ENCODE data around the gene MED12L. TPM values are rescaled to one million over a fixed set of nuclear protein-coding genes. Genes with fewer than 3 reads are reported as not detected.

MED12L gene
- total RNA-seq, 1 donor from 2014 or later, result 0.43 TPM

- Histone ChIP-seq H3K36me3 (no peaks in the 10 kb centered on the region), H3K4me1 (no peaks in the 10 kb centered on the region), H3K4me3 (no peak overlapping the region), H3K9me3 (no peaks in the 10 kb centered on the region), H3K27ac (no peak overlapping the region), H3K27me3 (no peaks in the 10 kb centered on the region)
- TF ChIP-seq, protein P1, sequence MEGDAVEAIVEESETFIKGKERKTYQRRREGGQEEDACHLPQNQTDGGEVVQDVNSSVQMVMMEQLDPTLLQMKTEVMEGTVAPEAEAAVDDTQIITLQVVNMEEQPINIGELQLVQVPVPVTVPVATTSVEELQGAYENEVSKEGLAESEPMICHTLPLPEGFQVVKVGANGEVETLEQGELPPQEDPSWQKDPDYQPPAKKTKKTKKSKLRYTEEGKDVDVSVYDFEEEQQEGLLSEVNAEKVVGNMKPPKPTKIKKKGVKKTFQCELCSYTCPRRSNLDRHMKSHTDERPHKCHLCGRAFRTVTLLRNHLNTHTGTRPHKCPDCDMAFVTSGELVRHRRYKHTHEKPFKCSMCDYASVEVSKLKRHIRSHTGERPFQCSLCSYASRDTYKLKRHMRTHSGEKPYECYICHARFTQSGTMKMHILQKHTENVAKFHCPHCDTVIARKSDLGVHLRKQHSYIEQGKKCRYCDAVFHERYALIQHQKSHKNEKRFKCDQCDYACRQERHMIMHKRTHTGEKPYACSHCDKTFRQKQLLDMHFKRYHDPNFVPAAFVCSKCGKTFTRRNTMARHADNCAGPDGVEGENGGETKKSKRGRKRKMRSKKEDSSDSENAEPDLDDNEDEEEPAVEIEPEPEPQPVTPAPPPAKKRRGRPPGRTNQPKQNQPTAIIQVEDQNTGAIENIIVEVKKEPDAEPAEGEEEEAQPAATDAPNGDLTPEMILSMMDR (IDR thresholded peaks at IDR 0.05), result no peak
- intact Hi-C loops (cut with DNase I), result no loop called here
- DNase-seq (ENCODE audit: low spot score in 2 of 2), result no peak
Measured at GRCh38 chr3:151197981-151198767, 112.7 kb downstream of the MED12L start.

DNA sequence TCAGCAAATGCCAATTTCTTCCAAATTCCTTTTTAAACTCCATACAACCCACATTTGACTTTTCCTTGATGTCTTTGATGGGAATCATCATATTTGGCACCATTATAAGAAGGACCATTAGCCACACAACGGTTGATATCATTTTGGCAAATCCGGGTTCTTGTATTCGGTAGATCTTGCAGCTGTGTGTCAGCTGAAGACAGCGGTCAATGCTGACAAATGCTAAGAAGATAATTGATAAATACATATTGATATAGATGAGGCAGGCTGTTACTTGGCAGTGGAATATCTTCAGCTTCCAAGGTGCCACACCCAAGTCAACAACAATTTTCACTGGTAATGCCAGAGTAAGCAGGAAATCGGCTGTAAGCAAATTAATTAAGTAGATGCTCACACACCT is 113.4 kb downstream of the MED12L start:
- TF ChIP-seq, protein P1 (IDR thresholded peaks at IDR 0.05), result no peak
- DNase-seq (ENCODE audit: low spot score in 2 of 2), result no peak
- intact Hi-C loops (cut with DNase I), result no loop called here
- Histone ChIP-seq H3K9me3 (no peaks in the 10 kb centered on the region), H3K27ac (no peak overlapping the region), H3K27me3 (no peaks in the 10 kb centered on the region), H3K4me3 (no peak overlapping the region), H3K36me3 (no peaks in the 10 kb centered on the region), H3K4me1 (no peaks in the 10 kb centered on the region)

- TF ChIP-seq, protein P1 (IDR thresholded peaks at IDR 0.05), result no peak
- intact Hi-C loops (cut with DNase I), result no loop called here
Measured at GRCh38 chr3:151199554-151200438, 114.3 kb downstream of the MED12L start.

DNA sequence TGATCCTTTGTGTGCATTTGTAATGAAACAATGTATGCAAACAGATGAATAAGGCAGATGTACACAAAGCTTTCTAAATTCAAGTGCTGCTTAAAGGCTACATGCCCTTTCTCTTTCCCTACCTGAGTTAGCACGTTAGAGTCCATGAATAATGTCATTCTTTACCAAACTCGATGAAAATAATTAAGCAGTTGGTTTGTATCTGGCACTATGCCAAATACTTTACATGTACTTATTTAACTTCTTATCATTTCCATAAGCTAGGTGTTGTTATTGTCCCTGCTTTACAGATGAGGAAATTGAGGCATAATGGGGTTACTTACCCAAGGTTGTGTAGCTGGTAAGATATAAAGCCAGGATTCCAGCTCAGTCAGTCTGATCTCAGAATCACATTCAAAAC is 115.1 kb downstream of the MED12L start:
- H3K27me3 ChIP-seq, result no peaks in the 10 kb centered on the region
- intact Hi-C loops (cut with DNase I), result no loop called here
- H3K27ac ChIP-seq, result no peak overlapping the region
- no peak for DNase-seq (ENCODE audit: low spot score in 2 of 2)
- H3K9me3 ChIP-seq, result no peaks in the 10 kb centered on the region
- no peaks in the 10 kb centered on the region for H3K36me3 ChIP-seq
- H3K4me3 ChIP-seq, result no peak overlapping the region
- no peaks in the 10 kb centered on the region for H3K4me1 ChIP-seq
- TF ChIP-seq, protein P1 (IDR thresholded peaks at IDR 0.05), result no peak

More at GRCh38 chr3:151199554-151200438, 114.3 kb downstream of the MED12L start:
- H3K9me3 ChIP-seq, result no peaks in the 10 kb centered on the region
- no peaks in the 10 kb centered on the region for H3K4me1 ChIP-seq
- no peak overlapping the region for H3K27ac ChIP-seq
- no peaks in the 10 kb centered on the region for H3K36me3 ChIP-seq
- H3K4me3 ChIP-seq, result no peak overlapping the region
- H3K27me3 ChIP-seq, result no peaks in the 10 kb centered on the region
- no peak for DNase-seq (ENCODE audit: low spot score in 2 of 2)

- Histone ChIP-seq H3K36me3 (no peaks in the 10 kb centered on the region), H3K9me3 (no peaks in the 10 kb centered on the region), H3K27ac (no peak overlapping the region), H3K4me1 (no peaks in the 10 kb centered on the region), H3K4me3 (no peak overlapping the region), H3K27me3 (no peaks in the 10 kb centered on the region)
- intact Hi-C loops (cut with DNase I), result no loop called here
- DNase-seq (ENCODE audit: low spot score in 2 of 2), result no peak
- TF ChIP-seq, protein P1 (IDR thresholded peaks at IDR 0.05), result no peak
Measured at GRCh38 chr3:151201051-151201730, 115.7 kb downstream of the MED12L start.
